NCI-H2107 (cell line): Measurements from ENCODE around the gene WNT9A.

Source experiments
- DNase-seq: peaks from one replicate; lab custom pipeline; 2025; lab: John Stamatoyannopoulos, UW

WNT9A gene

DNA sequence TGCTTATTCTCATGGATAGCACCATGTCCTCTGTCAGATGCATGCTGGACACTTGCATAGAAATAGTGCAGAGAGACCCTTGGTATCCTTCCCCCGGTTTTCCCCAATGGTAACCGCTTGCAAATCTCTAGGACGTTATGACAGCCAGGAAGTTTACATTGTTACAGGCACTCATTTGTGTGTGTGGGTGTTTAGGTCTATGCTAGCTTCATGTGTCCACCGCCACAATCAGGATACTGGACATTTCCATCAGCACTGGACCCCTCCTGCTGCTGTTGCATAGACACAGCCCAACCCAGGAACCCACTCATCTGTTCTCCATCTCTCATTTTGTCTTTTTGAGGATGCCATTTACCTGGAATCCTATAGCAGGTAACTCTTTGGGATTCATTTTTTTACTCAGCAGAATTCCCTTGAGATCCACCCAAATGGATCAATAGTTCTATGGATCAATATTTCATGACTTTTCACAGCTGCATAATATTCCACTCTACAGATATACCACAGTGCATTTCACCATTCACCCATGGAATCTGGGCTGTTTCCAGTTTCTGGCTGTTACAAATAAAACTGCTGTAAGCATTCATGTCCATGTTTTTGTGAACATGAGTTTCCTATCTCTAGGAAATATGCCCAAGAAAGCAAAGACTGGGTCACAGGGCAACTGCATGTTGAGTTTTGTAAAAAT is 6.6 kb upstream of the WNT9A start:
- no peak for DNase-seq

DNA sequence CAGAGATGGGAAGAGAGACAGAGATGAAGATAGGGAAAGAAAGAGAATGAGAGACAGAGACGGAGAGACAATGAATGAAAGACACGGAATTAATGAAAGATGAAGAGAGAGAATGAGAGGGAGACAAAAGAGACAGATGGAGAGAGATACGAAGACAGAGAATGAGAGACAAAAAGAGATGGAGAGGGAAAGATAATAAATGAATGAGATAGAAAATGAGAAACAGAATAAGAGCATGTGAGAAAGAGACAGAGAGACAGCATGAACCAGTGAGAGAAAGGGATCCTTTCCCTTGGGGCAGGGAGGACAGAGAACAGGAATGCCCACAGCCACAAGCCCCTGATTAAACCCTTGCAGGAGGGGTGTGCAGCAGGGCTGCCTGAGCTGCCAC is 5.3 kb upstream of the WNT9A start:
- no peak for DNase-seq

GRCh38 chr1:227952374-227953021 is 4.8 kb upstream of the WNT9A start:
- DNase-seq = no peak

DNA sequence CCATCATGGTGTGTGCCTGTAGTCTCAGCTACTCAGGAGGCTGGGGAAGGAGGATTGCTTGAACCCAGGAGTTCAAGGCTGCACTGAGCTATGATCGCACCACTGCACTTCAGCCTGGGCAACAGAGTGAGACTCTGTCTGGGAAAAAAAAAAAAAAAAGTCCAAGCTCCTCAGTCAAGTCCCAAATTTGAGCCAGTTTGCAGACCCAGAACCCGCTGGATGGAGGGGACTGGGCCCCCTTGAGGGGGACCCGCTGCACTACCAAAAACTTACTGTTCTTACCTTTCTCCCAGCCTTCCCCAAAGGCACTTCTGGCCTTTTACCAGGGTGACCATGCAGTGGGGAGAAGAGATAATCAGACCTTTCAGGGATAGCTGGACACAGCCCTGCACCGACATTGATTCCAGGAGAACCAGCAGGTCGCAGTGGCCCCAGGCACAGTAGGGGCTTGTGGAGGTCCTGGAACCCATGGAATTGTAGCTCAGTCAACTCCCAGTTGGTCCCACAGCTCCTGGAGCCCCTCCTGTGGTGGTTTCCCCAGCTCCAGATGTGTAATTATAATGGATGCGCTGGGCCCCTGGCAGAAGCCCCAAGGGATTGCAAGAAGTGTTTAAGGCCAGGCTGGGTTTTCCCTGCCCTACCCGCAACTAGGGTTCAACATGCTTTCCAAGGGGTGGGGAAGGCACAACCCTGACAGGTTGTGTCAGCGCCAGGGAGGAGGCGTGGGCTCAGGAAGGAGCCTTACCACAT is 4.1 kb upstream of the WNT9A start:
- no peak for DNase-seq

DNA sequence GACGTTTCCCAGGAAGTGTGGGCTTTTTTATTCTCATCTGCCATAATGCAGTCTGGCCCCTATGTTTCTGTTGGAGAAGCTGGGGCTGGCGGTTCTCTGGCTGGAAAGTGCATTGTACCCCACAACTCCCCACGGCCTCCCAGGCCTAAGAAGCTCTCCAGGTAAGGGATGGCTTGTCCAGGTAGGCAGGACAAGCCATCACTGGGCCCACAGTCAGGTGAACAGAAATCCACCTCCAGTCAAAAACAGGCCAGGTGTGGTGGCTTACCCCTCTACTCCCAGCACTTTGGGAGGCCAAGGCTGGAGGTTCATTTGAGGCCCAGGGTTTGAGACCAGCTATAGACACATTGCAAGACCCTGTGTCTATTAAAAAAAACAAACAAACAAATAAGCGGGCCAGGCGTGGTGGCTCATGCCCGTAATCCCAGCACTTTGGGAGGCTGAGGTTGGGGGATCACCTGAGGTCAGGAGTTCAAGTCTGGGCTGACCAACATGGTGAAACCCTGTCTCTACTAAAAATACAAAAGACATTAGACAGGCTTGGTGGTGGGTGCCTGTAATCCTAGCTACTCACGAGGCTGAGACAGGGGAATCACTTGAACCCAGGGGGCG is 3.1 kb upstream of the WNT9A start:
- DNase-seq = no peak

DNA sequence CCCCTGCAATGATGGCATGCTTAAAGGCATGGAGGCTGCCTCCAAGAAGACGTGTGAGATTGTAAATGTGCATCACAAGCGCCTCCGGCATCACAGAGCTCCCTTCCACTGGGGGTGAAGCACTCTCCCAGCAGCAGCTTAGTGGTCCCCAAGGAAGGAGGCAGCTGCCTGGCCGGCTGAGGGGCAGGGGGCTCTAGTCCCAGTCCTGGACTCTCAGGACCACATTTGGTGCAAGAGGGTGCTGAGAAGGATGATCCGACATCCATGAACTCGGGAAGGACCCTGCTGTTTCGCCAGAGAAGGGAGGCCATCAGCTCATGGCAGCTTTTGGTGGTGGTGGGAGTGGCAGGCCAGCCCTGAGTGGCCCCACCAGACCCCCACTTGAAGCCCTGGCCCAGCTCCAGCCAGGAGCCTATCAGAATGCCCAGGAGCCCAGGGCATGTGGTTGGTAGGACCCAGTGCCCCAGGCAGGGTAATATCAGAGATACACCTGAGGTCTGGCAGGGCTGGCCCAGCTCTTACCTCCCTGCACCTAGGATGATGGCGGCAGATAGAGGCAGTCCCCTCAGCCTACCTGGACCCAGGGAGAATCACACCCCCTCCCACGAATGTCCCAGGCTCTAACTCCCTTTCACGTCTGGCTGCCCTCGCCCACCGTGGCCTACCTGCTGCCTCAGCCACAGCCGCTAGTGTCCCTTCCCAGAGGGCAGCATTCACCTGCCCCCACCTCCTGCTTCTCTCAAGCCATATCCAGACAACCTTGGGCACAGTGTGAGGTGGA is 2.4 kb upstream of the WNT9A start:
- DNase-seq = no peak

DNA sequence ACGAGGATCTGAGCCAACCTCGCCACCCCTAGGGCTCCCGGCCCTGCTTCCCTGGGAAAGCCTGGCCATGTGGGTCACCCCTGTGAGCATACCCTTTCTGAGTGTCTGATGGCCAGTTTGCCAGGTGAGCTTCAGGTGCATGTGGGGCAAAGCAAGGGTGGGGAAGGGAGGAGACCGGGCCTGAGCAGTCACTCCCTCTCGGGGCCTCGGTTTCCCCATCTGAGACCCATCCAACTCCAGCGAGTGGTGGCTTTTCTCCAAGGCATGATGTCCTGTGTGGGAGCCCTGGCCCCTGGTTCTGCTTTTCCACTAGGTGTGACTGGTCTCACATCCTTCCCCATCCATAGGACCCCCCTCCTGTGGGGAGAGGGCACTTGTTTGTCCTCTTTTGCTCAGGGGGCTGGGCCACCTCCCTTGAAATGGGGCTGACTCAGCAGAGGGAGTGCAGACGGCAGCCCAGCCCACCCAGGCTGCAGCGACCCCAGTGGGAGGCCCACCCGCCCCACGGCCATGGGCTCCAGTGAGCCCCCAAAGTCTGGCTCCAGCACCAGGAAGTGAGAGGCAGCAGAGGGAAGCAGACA is 1.7 kb upstream of the WNT9A start:
- DNase-seq = no peak

GRCh38 chr1:227948493-227949260 is 945 bp upstream of the WNT9A start:
- DNase-seq = no peak

GRCh38 chr1:227947386-227947675 is 401 bp downstream of the WNT9A start:
- no peak for DNase-seq

- peak; percentile 48 for DNase-seq
These were observed 927 bp downstream of the WNT9A start for GRCh38 chr1:227946624-227947385.

DNA sequence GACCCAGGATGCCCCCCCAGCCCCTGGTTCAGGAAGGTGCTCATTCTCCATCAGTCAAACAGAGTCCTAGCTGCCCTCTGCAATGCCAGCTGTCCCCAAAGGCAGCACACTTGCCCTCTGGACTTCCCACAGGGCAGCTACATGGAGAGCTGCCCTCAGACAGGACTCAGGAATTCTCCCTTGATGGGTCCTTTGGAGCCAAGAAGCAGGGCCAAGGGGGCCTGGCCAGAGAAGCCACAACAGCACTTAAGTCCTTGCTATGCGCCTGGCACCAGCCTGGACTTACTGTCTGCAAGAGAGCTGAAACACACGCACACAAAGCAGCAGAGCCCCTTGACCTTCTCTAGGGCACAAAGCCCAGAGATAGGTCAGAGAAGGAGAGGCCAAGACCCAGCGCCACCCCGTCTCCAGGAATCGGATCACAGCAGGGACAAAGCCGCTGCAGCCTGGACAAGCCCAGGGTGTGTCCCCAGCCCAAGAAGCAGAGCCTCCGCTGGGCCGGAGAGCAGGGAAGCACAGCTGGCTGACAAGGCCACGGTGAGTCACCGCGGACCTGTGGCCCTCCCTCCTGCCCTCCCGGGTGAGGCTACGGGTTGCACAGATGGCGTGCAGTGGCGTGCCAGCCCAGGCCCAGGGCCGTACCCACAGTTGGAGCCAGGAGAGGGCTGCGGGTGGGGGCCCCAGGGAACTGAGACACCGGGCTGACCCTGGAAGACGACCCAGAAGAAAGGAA is 1.7 kb downstream of the WNT9A start:
- DNase-seq = no peak

GRCh38 chr1:227944931-227945890 is 2.5 kb downstream of the WNT9A start:
- peak; percentile 74 for DNase-seq

DNA sequence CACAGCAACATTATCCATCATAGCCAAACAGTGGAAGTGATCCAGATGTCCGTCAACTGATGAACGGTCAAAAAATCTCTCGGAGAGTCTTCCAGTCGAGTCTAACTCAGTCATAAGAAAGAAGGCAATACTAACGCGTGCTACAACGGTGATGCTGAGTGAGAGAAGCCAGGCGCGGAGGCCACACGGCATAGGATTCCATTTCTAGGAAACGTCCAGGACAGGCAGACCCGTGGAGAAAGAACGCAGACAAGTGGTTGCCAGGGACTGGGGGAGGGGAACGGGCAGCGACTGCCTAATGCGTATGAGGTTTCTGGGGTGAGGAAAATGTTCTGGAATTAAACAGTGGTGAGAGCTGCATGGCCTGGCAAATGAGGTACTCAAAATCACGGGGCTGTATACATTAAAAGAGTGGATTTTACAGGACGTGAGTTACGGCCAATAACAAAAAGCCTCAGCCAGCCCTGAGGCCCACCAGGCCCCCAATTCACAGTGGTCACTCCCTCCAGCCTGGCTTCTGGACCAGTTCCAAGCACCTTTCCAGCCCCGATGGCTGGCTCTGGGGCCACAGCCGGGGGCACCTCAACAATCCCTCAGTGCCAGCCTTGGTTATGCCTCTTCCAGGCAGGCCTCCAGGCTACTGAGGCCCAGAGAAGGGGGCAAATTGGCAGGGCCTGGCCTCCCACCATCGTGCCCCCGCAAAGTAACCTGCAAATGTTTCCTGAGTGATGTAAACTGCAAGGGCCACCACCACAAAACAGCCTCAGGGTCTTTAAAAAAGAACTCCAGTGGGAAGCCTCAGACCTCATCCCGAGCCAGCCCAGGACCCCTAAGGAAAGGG is 3.4 kb downstream of the WNT9A start:
- no peak for DNase-seq

GRCh38 chr1:227943381-227944089 is 4.2 kb downstream of the WNT9A start:
- no peak for DNase-seq

GRCh38 chr1:227942716-227943261 is 4.9 kb downstream of the WNT9A start:
- no peak for DNase-seq

- no peak for DNase-seq
These were observed 5.6 kb downstream of the WNT9A start for GRCh38 chr1:227942021-227942715.
